CD14-positive monocyte (primary cell): Measurements from ENCODE around the gene KCNG1. TPM values are rescaled to one million over a fixed set of nuclear protein-coding genes. Genes with fewer than 3 reads are reported as not detected.

Experiments
- DNase-seq, 3 donors: peaks; one replicate each; pipeline ENCODE4 v3.0.0-alpha.2; 2011 to 2022
- H2AFZ ChIP-seq: 2 replicates; pipeline ENCODE4 v1.6.0; 2012; ENCODE audit warnings: mild to moderate bottlenecking, low read depth, low read length, inconsistent platforms; ENCODE audit not compliant: insufficient read depth, poor library complexity, severe bottlenecking
- H3K27ac ChIP-seq, 2 donors: 1 replicate in 1 of 2; 2 replicates in 1 of 2; pipeline ENCODE4 v1.5.1; 2012 to 2013; ENCODE audit warnings: low read length in 2 of 2, control low read depth in 1 of 2, inconsistent platforms in 1 of 2, low read depth in 1 of 2, mild to moderate bottlenecking in 1 of 2
- H3K27me3 ChIP-seq, 2 donors: one replicate each; pipeline versions ENCODE4 v1.6.0 to v1.6.1; 2011 to 2013; ENCODE audit warnings: low read length in 2 of 2; ENCODE audit not compliant: control insufficient read depth in 2 of 2, insufficient read depth in 2 of 2
- H3K36me3 ChIP-seq, 2 donors: replicated peaks in 1 of 2; 1 replicate in 1 of 2; 2 replicates in 1 of 2; pipeline versions ENCODE4 v1.5.1 to v1.6.1; 2012 to 2013; ENCODE audit warnings: low read length in 2 of 2, control low read depth in 1 of 2, inconsistent platforms in 1 of 2, mild to moderate bottlenecking in 1 of 2; ENCODE audit not compliant: insufficient read depth in 2 of 2, control insufficient read depth in 1 of 2
- H3K4me1 ChIP-seq, 2 donors: 1 replicate in 1 of 2; 2 replicates in 1 of 2; pipeline versions ENCODE4 v1.5.1 to v1.6.1; 2012 to 2013; ENCODE audit warnings: low read length in 2 of 2, control low read depth in 1 of 2, inconsistent platforms in 1 of 2, mild to moderate bottlenecking in 1 of 2, moderate library complexity in 1 of 2; ENCODE audit not compliant: insufficient read depth in 2 of 2, control insufficient read depth in 1 of 2
- H3K4me2 ChIP-seq: replicated peaks from 2 replicates; pipeline ENCODE3; 2012; ENCODE audit warnings: low read length, moderate library complexity, mild to moderate bottlenecking; ENCODE audit not compliant: poor library complexity, severe bottlenecking; ENCODE audit errors: extremely low read depth
- H3K4me3 ChIP-seq, 3 experiments: fragments of 200-600 bp in 1 of 3; sonication (generic) in 1 of 3; replicated peaks in 1 of 3; 1 replicate in 2 of 3; 2 replicates in 1 of 3; pipeline ENCODE4 v1.5.1; 2011 to 2013; ENCODE audit warnings: low read length in 3 of 3, mild to moderate bottlenecking in 3 of 3, control low read depth in 2 of 3, low read depth in 2 of 3, inconsistent platforms in 1 of 3, moderate library complexity in 1 of 3
- H3K79me2 ChIP-seq: 2 replicates; pipeline ENCODE4 v1.6.0; 2012; ENCODE audit warnings: mild to moderate bottlenecking, control low read depth, inconsistent platforms, low read length, moderate library complexity; ENCODE audit not compliant: insufficient read depth
- H3K9ac ChIP-seq: 2 replicates; pipeline ENCODE4 v1.6.0; 2017; ENCODE audit warnings: low read length, mild to moderate bottlenecking; ENCODE audit not compliant: insufficient read depth, poor library complexity, severe bottlenecking
- H3K9me3 ChIP-seq, 2 donors: replicated peaks in 1 of 2; 1 replicate in 1 of 2; 2 replicates in 1 of 2; pipeline versions ENCODE4 v1.5.1 to v1.6.1; 2012 to 2013; ENCODE audit warnings: low read length in 2 of 2, control low read depth in 1 of 2; ENCODE audit not compliant: control insufficient read depth in 1 of 2, insufficient read depth in 1 of 2
- H4K20me1 ChIP-seq: 2 replicates; pipeline ENCODE4 v1.6.0; 2012; ENCODE audit warnings: mild to moderate bottlenecking, low read length, control low read depth, moderate library complexity; ENCODE audit not compliant: insufficient read depth
- H3K27ac Mint-ChIP-seq, 7 donors: one replicate each; pipeline ENCODE4 v1.8.0; 2020; ENCODE audit warnings: mild to moderate bottlenecking in 7 of 7, mixed read lengths in 7 of 7, moderate library complexity in 6 of 7, inconsistent platforms in 2 of 7
- H3K27me3 Mint-ChIP-seq, 3 donors: one replicate each; pipeline ENCODE4 v1.8.0; 2021 to 2022; ENCODE audit warnings: low read depth in 3 of 3, mild to moderate bottlenecking in 3 of 3, mixed read lengths in 3 of 3, moderate library complexity in 3 of 3, inconsistent platforms in 1 of 3
- H3K36me3 Mint-ChIP-seq, 2 donors: one replicate each; pipeline ENCODE4 v1.8.0; 2020; ENCODE audit warnings: mixed read lengths in 2 of 2, inconsistent platforms in 1 of 2, mild to moderate bottlenecking in 1 of 2
- H3K4me1 Mint-ChIP-seq: one replicate; pipeline ENCODE4 v1.8.0; 2020; ENCODE audit warnings: mild to moderate bottlenecking, mixed read lengths
- H3K4me3 Mint-ChIP-seq, 2 donors: one replicate each; pipeline ENCODE4 v1.8.0; 2020; ENCODE audit warnings: mild to moderate bottlenecking in 2 of 2, mixed read lengths in 2 of 2, moderate library complexity in 1 of 2
- H3K9me3 Mint-ChIP-seq, 7 donors: one replicate each; pipeline ENCODE4 v1.8.0; 2020 to 2022; ENCODE audit warnings: mixed read lengths in 7 of 7, mild to moderate bottlenecking in 6 of 7, moderate library complexity in 6 of 7, inconsistent platforms in 2 of 7
- WGBS: methylation state at CpG from one replicate; pipeline ENCODE4 v1.1.5; 2013; ENCODE audit warnings: missing lambda C conversion rate; ENCODE audit not compliant: insufficient coverage; 5-methylcytosine and 5-hydroxymethylcytosine counted together
- intact Hi-C, 2 donors: fragments of 100-400 bp; cut with micrococcal nuclease; formaldehyde crosslinking; loops; one replicate each; pipeline versions ENCODE4 v1.15.0 to v1.15.1; 2023
- polyA plus RNA-seq, 3 donors: library from polyadenylated mRNA; depleted of rRNA in 1 of 3; unstranded in 2 of 3; stranded (reverse) in 1 of 3; fragments of 300-500 nt in 2 of 3; fragments of >200 nt in 1 of 3; fragmentation: Illumina TruSeq in 2 of 3; gene quantifications; 1 replicate in 2 of 3; 2 replicates in 1 of 3; pipeline ENCODE4 v1.2.3, GENCODE V29; 2012 to 2021
- TF ChIP-seq, protein P1 (sequence below): fragments of 200-600 bp; IDR thresholded peaks from one replicate; pipeline ENCODE4 v1.8.0; 2022; ENCODE audit warnings: antibody characterized with exemption, mild to moderate bottlenecking

KCNG1 gene
- polyA plus RNA-seq, 3 donors, result 0.04 TPM; not detected in 2

DNA sequence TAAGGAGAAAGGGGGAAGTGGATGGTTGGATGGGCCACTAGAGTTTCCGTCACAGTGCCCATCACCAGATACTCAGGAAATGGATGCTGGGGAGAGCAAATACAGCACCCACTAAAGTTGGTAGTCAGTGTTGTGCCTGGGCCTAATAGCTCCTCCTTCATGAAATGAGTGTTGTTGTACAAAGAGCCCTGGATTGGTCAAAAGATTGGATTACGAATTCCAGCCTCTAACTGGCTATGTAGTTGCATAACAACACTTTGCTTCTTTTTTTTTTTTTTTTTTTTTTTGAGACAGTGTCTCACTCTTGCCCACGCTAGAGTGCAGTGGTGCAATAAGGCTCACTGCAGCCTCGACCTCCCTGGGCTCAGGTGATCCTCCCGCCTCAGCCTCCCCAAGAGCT is 27.4 kb downstream of the KCNG1 start:
- Mint-ChIP-seq H3K4me1 (peaks cover 3% of the 10 kb centered on the region), H3K4me3 (no peak overlapping the region), H3K36me3 (no peaks in the 10 kb centered on the region), H3K9me3 (peaks cover 0 to 9% (median 5%) of the 10 kb centered on the region in 7 donors), H3K27me3 (peaks cover 8 to 10% (median 10%) of the 10 kb centered on the region in 3 donors), H3K27ac (no peak overlapping the region)
- Histone ChIP-seq H3K79me2 (no peaks in the 10 kb centered on the region), H3K9ac (no peak overlapping the region), H3K4me3 (no peak overlapping the region), H3K27ac (no peak overlapping the region), H4K20me1 (no peaks in the 10 kb centered on the region), H3K4me1 (no peaks in the 10 kb centered on the region), H3K9me3 (peaks cover 0 to 3% of the 10 kb centered on the region in 2 donors), H2AFZ (no peak overlapping the region), H3K27me3 (peaks cover 0 to 7% of the 10 kb centered on the region in 2 donors), H3K36me3 (no peaks in the 10 kb centered on the region), H3K4me2 (no peak overlapping the region)
- intact Hi-C loops, result no loop called here
- TF ChIP-seq, protein P1, sequence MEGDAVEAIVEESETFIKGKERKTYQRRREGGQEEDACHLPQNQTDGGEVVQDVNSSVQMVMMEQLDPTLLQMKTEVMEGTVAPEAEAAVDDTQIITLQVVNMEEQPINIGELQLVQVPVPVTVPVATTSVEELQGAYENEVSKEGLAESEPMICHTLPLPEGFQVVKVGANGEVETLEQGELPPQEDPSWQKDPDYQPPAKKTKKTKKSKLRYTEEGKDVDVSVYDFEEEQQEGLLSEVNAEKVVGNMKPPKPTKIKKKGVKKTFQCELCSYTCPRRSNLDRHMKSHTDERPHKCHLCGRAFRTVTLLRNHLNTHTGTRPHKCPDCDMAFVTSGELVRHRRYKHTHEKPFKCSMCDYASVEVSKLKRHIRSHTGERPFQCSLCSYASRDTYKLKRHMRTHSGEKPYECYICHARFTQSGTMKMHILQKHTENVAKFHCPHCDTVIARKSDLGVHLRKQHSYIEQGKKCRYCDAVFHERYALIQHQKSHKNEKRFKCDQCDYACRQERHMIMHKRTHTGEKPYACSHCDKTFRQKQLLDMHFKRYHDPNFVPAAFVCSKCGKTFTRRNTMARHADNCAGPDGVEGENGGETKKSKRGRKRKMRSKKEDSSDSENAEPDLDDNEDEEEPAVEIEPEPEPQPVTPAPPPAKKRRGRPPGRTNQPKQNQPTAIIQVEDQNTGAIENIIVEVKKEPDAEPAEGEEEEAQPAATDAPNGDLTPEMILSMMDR, result no peak
- WGBS, result no CpG with 5 or more reads among the region's 5 CpGs
- DNase-seq, result no peak

DNA sequence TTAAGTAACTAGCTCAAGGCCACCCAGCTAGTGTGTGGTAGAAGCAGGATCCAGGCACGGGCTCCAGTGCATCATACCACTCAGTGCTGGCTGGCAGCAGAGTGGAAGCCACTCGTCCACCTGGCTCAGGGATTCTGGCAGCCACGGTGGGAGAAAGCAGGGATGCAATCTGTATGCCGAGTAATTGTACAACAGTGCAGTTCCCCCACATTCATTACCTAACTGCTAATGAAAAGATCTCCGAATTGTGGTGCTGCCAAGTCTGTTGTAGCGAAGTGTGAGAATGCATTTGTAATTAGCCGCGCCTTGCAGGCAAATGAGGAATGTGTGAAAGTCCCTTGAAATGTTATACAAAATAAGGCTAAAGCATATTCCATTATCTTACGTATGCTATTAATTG is 29.0 kb downstream of the KCNG1 start:
- Histone ChIP-seq H3K79me2 (no peaks in the 10 kb centered on the region), H3K4me2 (no peak overlapping the region), H3K36me3 (no peaks in the 10 kb centered on the region), H4K20me1 (no peaks in the 10 kb centered on the region), H3K27ac (no peak overlapping the region), H3K4me1 (no peaks in the 10 kb centered on the region), H3K9ac (no peak overlapping the region), H3K9me3 (peaks cover 0 to 3% of the 10 kb centered on the region in 2 donors), H3K4me3 (no peak overlapping the region), H3K27me3 (peaks cover 0 to 7% of the 10 kb centered on the region in 2 donors), H2AFZ (no peak overlapping the region)
- WGBS, result 80% methylated on average over 1 of the region's 9 CpGs
- H3K27me3 Mint-ChIP-seq, result peaks cover 5 to 11% (median 5%) of the 10 kb centered on the region in 3 donors
- H3K9me3 Mint-ChIP-seq, result peaks cover 0 to 9% (median 5%) of the 10 kb centered on the region in 7 donors
- no peak overlapping the region for H3K27ac Mint-ChIP-seq
- no peak for DNase-seq
- TF ChIP-seq, protein P1, result no peak
- peaks cover 3% of the 10 kb centered on the region for H3K4me1 Mint-ChIP-seq
- H3K36me3 Mint-ChIP-seq, result no peaks in the 10 kb centered on the region
- intact Hi-C loops, result no loop called here
- no peak overlapping the region for H3K4me3 Mint-ChIP-seq
